Neural cell (in vitro differentiated cells): ENCODE data around the gene FGA. TPM values are rescaled to one million over a fixed set of nuclear protein-coding genes. Genes with fewer than 3 reads are reported as not detected.
A peak's percentile ranks its signal among the peaks of the same experiment; 100 is the strongest.

Experiments used
- H2AFZ ChIP-seq: fragments of 200-600, 300-800 bp; sonication (generic), shearing (Covaris generic); 2 replicates; pipeline ENCODE4 v1.6.0; 2014; ENCODE audit warnings: low read depth, mild to moderate bottlenecking, antibody characterized with exemption, low read length, moderate library complexity
- H3F3A ChIP-seq: fragments of 200-600 bp; shearing (Covaris generic); 2 replicates; pipeline ENCODE4 v1.6.1; 2016; ENCODE audit warnings: mild to moderate bottlenecking, moderate library complexity, mixed read lengths, antibody characterized with exemption, low read length; ENCODE audit not compliant: insufficient read depth, poor library complexity, severe bottlenecking
- H3K27ac ChIP-seq: fragments of 200-600, 300-800 bp; sonication (generic), shearing (Covaris generic); 2 replicates; pipeline ENCODE4 v1.5.1; 2014; ENCODE audit warnings: mild to moderate bottlenecking, low read length, moderate library complexity
- H3K27me3 ChIP-seq: fragments of 300-800, 200-600 bp; sonication (generic), shearing (Covaris generic); 2 replicates; pipeline ENCODE4 v1.6.0; 2014; ENCODE audit warnings: mild to moderate bottlenecking, low read depth, low read length, moderate library complexity; ENCODE audit not compliant: insufficient read depth
- H3K36me3 ChIP-seq: fragments of 300-800, 200-600 bp; sonication (generic), shearing (Covaris generic); 2 replicates; pipeline ENCODE4 v1.5.1; 2014; ENCODE audit warnings: mild to moderate bottlenecking, antibody characterized with exemption, low read length, moderate library complexity; ENCODE audit not compliant: insufficient read depth
- H3K4me2 ChIP-seq: fragments of 300-800, 200-600 bp; sonication (generic), shearing (Covaris generic); 2 replicates; pipeline ENCODE4 v1.6.0; 2014; ENCODE audit warnings: mild to moderate bottlenecking, low read length
- H3K4me3 ChIP-seq: fragments of 300-800, 200-600 bp; sonication (generic), shearing (Covaris generic); 2 replicates; pipeline ENCODE4 v1.5.1; 2014; ENCODE audit warnings: mild to moderate bottlenecking, low read length, moderate library complexity
- H3K79me2 ChIP-seq: fragments of 200-600 bp; shearing (Covaris generic); replicated peaks from 2 replicates; pipeline ENCODE4 v1.6.0; 2014; ENCODE audit warnings: mild to moderate bottlenecking, low read length, moderate library complexity; ENCODE audit not compliant: insufficient read depth
- H3K9ac ChIP-seq: fragments of 300-800, 200-600 bp; sonication (generic), shearing (Covaris generic); 2 replicates; pipeline ENCODE4 v1.6.1; 2016; ENCODE audit warnings: mild to moderate bottlenecking, low read length, mixed read lengths
- H3K9me2 ChIP-seq: fragments of 200-600 bp; shearing (Covaris generic); 2 replicates; pipeline ENCODE4 v1.6.1; 2016; ENCODE audit warnings: mild to moderate bottlenecking, low read length, mixed read lengths; ENCODE audit not compliant: insufficient read depth
- H3K9me3 ChIP-seq: fragments of 200-600, 300-800 bp; sonication (generic), shearing (Covaris generic); 2 replicates; pipeline ENCODE4 v1.6.1; 2016; ENCODE audit warnings: mild to moderate bottlenecking, mixed run types, low read length, moderate library complexity, mixed read lengths
- H4K20me1 ChIP-seq: fragments of 200-600 bp; shearing (Covaris generic); 2 replicates; pipeline ENCODE4 v1.6.1; 2016; ENCODE audit warnings: mild to moderate bottlenecking, mixed run types; ENCODE audit not compliant: insufficient read depth
- CTCF ChIP-seq: fragments of 450-650 bp; IDR thresholded peaks from 2 replicates; pipeline ENCODE4 v1.5.1; 2014; ENCODE audit warnings: antibody characterized with exemption, mild to moderate bottlenecking, moderate library complexity; ENCODE audit not compliant: poor library complexity, severe bottlenecking
- EP300 ChIP-seq: fragments of 450-650 bp; conservative IDR thresholded peaks from 2 replicates; pipeline ENCODE4 v1.6.1; 2014; ENCODE audit warnings: antibody characterized with exemption, mild to moderate bottlenecking, moderate library complexity; ENCODE audit not compliant: poor library complexity, severe bottlenecking
- EZH2 ChIP-seq: fragments of 200-600, 300-800 bp; shearing (Covaris generic), sonication (generic); IDR thresholded peaks from 2 replicates; pipeline ENCODE4 v1.6.1; 2014; ENCODE audit warnings: antibody characterized with exemption, low read length, borderline replicate concordance, mild to moderate bottlenecking; ENCODE audit not compliant: insufficient read depth, poor library complexity, severe bottlenecking
- MXI1 ChIP-seq: fragments of 450-650 bp; conservative IDR thresholded peaks from 2 replicates; pipeline ENCODE4 v1.6.1; 2014; ENCODE audit warnings: antibody characterized with exemption, mild to moderate bottlenecking; ENCODE audit not compliant: poor library complexity, severe bottlenecking
- POLR2AphosphoS5 ChIP-seq: IDR thresholded peaks from 2 replicates; pipeline ENCODE4 v1.6.1; 2012
- RAD21 ChIP-seq: fragments of 450-650 bp; conservative IDR thresholded peaks from 2 replicates; pipeline ENCODE4 v1.6.1; 2014; ENCODE audit warnings: antibody characterized with exemption, mild to moderate bottlenecking, moderate library complexity
- SMC3 ChIP-seq: fragments of 450-650 bp; conservative IDR thresholded peaks from 2 replicates; pipeline ENCODE4 v1.6.1; 2014; ENCODE audit warnings: antibody characterized with exemption, mild to moderate bottlenecking, moderate library complexity; ENCODE audit not compliant: poor library complexity
- TAF1 ChIP-seq: IDR thresholded peaks from 2 replicates; pipeline ENCODE4 v1.6.1; 2012; ENCODE audit warnings: low read depth
- polyA plus RNA-seq: library from polyadenylated mRNA; depleted of rRNA; stranded (reverse); fragments of >200 nt; gene quantifications from 2 replicates; pipeline ENCODE4 v1.2.3, GENCODE V29; 2014

Gene FGA
- polyA plus RNA-seq, 1 donor from 2014 or later = not detected

GRCh38 chr4:154631828-154632227 lies 41.3 kb upstream of the FGA start:
- TF ChIP-seq SMC3 (no peak), EP300 (no peak), POLR2AphosphoS5 (no peak), CTCF (no peak), TAF1 (no peak), RAD21 (no peak)
- Histone ChIP-seq H3K9me2 (no peaks in the 10 kb centered on the region), H3K9me3 (no peaks in the 10 kb centered on the region), H3K9ac (no peak overlapping the region), H3K27ac (no peak overlapping the region), H3K4me3 (no peak overlapping the region), H4K20me1 (no peaks in the 10 kb centered on the region), H2AFZ (no peak overlapping the region), H3K4me2 (no peak overlapping the region), H3K36me3 (no peaks in the 10 kb centered on the region), H3F3A (no peaks in the 10 kb centered on the region), H3K79me2 (no peaks in the 10 kb centered on the region), H3K27me3 (peaks cover 16% of the 10 kb centered on the region)

DNA sequence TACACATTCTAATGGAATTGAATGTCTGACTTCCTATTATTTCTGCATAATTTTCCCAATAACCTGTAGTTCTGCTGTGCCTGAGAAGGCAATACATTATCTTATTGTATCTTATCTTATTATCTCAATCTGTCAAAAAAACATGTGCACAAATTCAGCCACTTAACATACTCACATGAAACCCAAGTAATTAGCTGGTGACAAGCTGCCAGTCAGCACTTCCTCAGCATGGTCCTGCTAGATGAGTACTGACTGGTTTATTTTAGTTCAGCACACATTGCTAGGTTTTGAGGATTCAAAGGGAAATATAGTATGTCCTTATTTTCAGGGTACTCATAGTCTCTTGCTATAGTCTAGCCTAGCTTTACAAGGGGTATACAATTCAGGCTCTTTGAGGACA lies 39.8 kb upstream of the FGA start:
- Histone ChIP-seq H3K4me2 (peak overlapping the region; percentile 26), H3K79me2 (no peaks in the 10 kb centered on the region), H3K36me3 (no peaks in the 10 kb centered on the region), H3K4me3 (peak overlapping the region; percentile 4), H3K9me3 (no peaks in the 10 kb centered on the region), H3K9ac (no peak overlapping the region), H2AFZ (no peak overlapping the region), H3F3A (no peaks in the 10 kb centered on the region), H3K27me3 (peaks cover 26% of the 10 kb centered on the region), H3K9me2 (no peaks in the 10 kb centered on the region), H3K27ac (peak overlapping the region; percentile 26), H4K20me1 (no peaks in the 10 kb centered on the region)
- peak; percentile 60 for TF ChIP-seq POLR2AphosphoS5
- TF ChIP-seq EP300 = peak; percentile 84
- TF ChIP-seq EZH2 = no peak

GRCh38 chr4:154626793-154627484 lies 36.4 kb upstream of the FGA start:
- Histone ChIP-seq H3K36me3 (no peaks in the 10 kb centered on the region), H3K27ac (no peak overlapping the region), H2AFZ (no peak overlapping the region), H3K4me3 (peak overlapping the region; percentile 59), H3K9ac (no peak overlapping the region), H3F3A (no peaks in the 10 kb centered on the region), H3K9me3 (no peaks in the 10 kb centered on the region), H3K27me3 (peaks cover 26% of the 10 kb centered on the region), H3K79me2 (no peaks in the 10 kb centered on the region), H3K9me2 (no peaks in the 10 kb centered on the region), H3K4me2 (no peak overlapping the region), H4K20me1 (no peaks in the 10 kb centered on the region)
- TF ChIP-seq MXI1 (no peak), SMC3 (peak; percentile 63), CTCF (peak; percentile 66), RAD21 (peak; percentile 52), EP300 (no peak)
